ENCODE measurements around the gene CCDC30.

Gene CCDC30

DNA sequence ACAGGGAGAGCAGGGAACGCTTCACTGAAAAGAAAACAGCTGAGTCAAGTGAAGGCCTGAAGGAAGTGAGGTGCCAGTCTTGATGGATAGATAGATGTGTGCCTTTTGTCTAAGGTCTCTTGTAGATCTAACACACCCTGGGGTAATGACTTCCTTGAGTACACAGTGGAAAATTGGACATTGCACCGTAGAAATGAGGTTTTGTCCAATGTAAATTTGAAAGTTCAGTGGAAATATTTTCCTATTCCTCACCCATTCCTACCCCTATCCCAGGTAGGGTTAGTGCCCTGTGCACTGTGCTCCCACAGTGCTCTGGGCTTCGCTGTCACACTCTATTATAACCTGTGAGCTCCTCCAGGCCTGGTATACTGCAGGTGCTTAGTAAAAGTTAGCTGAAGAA lies 31.6 kb upstream of the CCDC30 start:
- Histone ChIP-seq H3K27me3 (ENCODE audit: insufficient read depth, insufficient read length) (no peaks in the 10 kb centered on the region), H3K4me1 (ENCODE audit: insufficient read depth, insufficient read length) (peaks cover 6% of the 10 kb centered on the region), H3K9ac (ENCODE audit: insufficient read length, low read depth) (no peak overlapping the region), H3K36me3 (ENCODE audit: insufficient read depth, insufficient read length, low read length) (no peaks in the 10 kb centered on the region), H3K4me3 (ENCODE audit: insufficient read length, low read depth) (no peak overlapping the region), H3K9me3 (ENCODE audit: insufficient read depth, low read length) (no peaks in the 10 kb centered on the region)
- no peak for DNase-seq (ENCODE audit: low read depth, low spot score)
- TF ChIP-seq ZNF274 (IDR thresholded peaks at IDR 0.05; ENCODE audit: low read depth, low read length) (no peak), YY1 (IDR thresholded peaks at IDR 0.05; ENCODE audit: insufficient read depth, insufficient read length) (no peak), SUZ12 (IDR thresholded peaks at IDR 0.05; ENCODE audit: extremely low read depth, insufficient read depth, insufficient read length) (no peak)

DNA sequence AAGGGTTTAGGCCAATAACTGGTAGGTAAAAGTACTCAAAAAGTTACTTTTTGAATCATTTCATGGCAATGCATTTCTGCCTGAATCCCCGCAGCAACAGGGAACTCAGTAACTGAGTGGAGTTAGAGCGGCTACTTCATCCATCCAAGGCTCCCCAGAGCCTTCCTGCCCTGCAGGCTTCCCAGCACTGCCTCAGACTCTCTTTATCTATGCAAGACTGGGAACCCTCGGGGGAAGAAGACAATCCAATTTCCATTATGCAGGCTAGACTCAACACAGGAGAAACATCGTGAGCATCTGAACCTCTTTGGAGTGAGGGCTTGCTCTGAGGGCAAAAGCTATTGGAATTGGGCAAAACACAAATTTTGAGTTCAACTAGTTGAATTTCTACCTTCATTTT lies 30.4 kb upstream of the CCDC30 start:
- H3K9ac ChIP-seq (ENCODE audit: insufficient read length, low read depth) = no peak overlapping the region
- H3K36me3 ChIP-seq (ENCODE audit: insufficient read depth, insufficient read length, low read length) = no peaks in the 10 kb centered on the region

DNA sequence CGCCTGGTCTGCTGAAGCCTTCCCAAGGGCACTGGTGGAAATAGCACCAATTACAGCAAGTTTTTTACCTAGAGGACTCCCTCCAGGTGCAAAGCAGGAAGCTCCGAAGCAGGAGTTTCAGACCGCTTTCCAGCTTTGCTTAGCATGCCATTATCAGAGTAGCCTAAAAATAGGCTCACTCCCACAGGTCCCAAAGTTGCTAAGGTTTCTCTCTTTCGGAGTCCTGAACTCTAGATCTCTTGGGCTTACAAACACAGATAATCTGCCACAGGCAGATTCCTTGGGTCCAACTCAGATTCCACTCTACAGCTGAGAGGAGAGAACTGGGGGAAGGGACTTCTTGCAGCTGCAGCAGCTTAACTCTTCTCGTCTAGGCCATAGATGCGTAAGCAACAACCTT lies 29.7 kb upstream of the CCDC30 start:
- H3K27me3 ChIP-seq (ENCODE audit: insufficient read depth, insufficient read length) = no peaks in the 10 kb centered on the region
- no peak for DNase-seq (ENCODE audit: low read depth, low spot score)
- H3K4me1 ChIP-seq (ENCODE audit: insufficient read depth, insufficient read length) = peaks cover 6% of the 10 kb centered on the region
- TF ChIP-seq ZNF274 (IDR thresholded peaks at IDR 0.05; ENCODE audit: low read depth, low read length) (no peak), YY1 (IDR thresholded peaks at IDR 0.05; ENCODE audit: insufficient read depth, insufficient read length) (no peak), SUZ12 (IDR thresholded peaks at IDR 0.05; ENCODE audit: extremely low read depth, insufficient read depth, insufficient read length) (no peak)
- H3K36me3 ChIP-seq (ENCODE audit: insufficient read depth, insufficient read length, low read length) = no peaks in the 10 kb centered on the region
- no peak overlapping the region for H3K4me3 ChIP-seq (ENCODE audit: insufficient read length, low read depth)
- no peaks in the 10 kb centered on the region for H3K9me3 ChIP-seq (ENCODE audit: insufficient read depth, low read length)
- no peak overlapping the region for H3K9ac ChIP-seq (ENCODE audit: insufficient read length, low read depth)

More for the DNA sequence above, 30.4 kb upstream of the CCDC30 start:
- TF ChIP-seq ZNF274 (IDR thresholded peaks at IDR 0.05; ENCODE audit: low read depth, low read length) (no peak), SUZ12 (IDR thresholded peaks at IDR 0.05; ENCODE audit: extremely low read depth, insufficient read depth, insufficient read length) (no peak), YY1 (IDR thresholded peaks at IDR 0.05; ENCODE audit: insufficient read depth, insufficient read length) (no peak)
- peaks cover 6% of the 10 kb centered on the region for H3K4me1 ChIP-seq (ENCODE audit: insufficient read depth, insufficient read length)
- DNase-seq (ENCODE audit: low read depth, low spot score) = no peak
- H3K4me3 ChIP-seq (ENCODE audit: insufficient read length, low read depth) = no peak overlapping the region
- no peaks in the 10 kb centered on the region for H3K27me3 ChIP-seq (ENCODE audit: insufficient read depth, insufficient read length)
- H3K9me3 ChIP-seq (ENCODE audit: insufficient read depth, low read length) = no peaks in the 10 kb centered on the region

DNA sequence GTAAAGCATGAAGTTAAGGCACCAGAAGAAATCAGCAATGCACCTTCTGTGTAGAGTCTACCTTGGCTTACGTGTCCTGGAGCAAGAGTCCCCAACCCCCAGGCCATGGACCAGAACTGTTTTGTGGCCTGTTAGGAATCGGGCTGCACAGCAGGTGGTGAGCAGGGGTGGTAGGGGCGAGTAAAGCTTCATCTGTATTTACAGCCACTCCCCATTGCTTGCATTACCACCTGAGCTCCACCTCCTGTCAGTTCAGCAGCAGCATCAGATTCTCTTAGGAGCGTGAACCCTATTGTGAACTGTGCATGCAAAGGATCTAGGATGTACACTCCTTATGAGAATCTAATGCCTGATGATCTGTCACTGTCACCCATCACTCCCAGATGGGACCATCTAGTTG lies 28.7 kb upstream of the CCDC30 start:
- Histone ChIP-seq H3K9me3 (ENCODE audit: insufficient read depth, low read length) (no peaks in the 10 kb centered on the region), H3K9ac (ENCODE audit: insufficient read length, low read depth) (no peak overlapping the region), H3K4me3 (ENCODE audit: insufficient read length, low read depth) (no peak overlapping the region), H3K36me3 (ENCODE audit: insufficient read depth, insufficient read length, low read length) (no peaks in the 10 kb centered on the region), H3K4me1 (ENCODE audit: insufficient read depth, insufficient read length) (peaks cover 6% of the 10 kb centered on the region), H3K27me3 (ENCODE audit: insufficient read depth, insufficient read length) (no peaks in the 10 kb centered on the region)
- no peak for DNase-seq (ENCODE audit: low read depth, low spot score)
- TF ChIP-seq ZNF274 (IDR thresholded peaks at IDR 0.05; ENCODE audit: low read depth, low read length) (no peak), YY1 (IDR thresholded peaks at IDR 0.05; ENCODE audit: insufficient read depth, insufficient read length) (no peak), SUZ12 (IDR thresholded peaks at IDR 0.05; ENCODE audit: extremely low read depth, insufficient read depth, insufficient read length) (no peak)

DNA sequence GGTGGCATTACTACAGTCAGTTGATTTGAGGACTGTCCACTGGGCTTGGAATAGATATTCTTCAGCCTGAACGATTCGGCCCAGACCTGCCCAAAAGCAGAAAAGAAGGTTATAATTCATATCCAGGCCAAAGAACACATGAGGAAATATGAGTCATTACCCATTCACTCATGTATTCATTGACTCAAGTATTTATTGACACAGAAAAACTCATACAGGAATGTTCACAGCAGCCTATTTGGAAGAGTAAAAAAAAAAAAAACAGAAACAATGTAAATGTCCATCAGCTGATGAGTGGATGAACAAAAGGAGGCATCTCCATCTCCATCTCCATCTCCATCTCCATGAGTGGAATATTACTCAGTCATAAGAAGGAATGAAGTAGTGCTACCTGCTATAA lies 23.1 kb upstream of the CCDC30 start:
- TF ChIP-seq SUZ12 (IDR thresholded peaks at IDR 0.05; ENCODE audit: extremely low read depth, insufficient read depth, insufficient read length) (no peak), ZNF274 (IDR thresholded peaks at IDR 0.05; ENCODE audit: low read depth, low read length) (no peak), YY1 (IDR thresholded peaks at IDR 0.05; ENCODE audit: insufficient read depth, insufficient read length) (no peak)
- Histone ChIP-seq H3K9me3 (ENCODE audit: insufficient read depth, low read length) (no peaks in the 10 kb centered on the region), H3K36me3 (ENCODE audit: insufficient read depth, insufficient read length, low read length) (no peaks in the 10 kb centered on the region), H3K9ac (ENCODE audit: insufficient read length, low read depth) (no peak overlapping the region), H3K4me1 (ENCODE audit: insufficient read depth, insufficient read length) (no peaks in the 10 kb centered on the region), H3K4me3 (ENCODE audit: insufficient read length, low read depth) (no peak overlapping the region), H3K27me3 (ENCODE audit: insufficient read depth, insufficient read length) (no peaks in the 10 kb centered on the region)
- DNase-seq (ENCODE audit: low read depth, low spot score) = no peak

DNA sequence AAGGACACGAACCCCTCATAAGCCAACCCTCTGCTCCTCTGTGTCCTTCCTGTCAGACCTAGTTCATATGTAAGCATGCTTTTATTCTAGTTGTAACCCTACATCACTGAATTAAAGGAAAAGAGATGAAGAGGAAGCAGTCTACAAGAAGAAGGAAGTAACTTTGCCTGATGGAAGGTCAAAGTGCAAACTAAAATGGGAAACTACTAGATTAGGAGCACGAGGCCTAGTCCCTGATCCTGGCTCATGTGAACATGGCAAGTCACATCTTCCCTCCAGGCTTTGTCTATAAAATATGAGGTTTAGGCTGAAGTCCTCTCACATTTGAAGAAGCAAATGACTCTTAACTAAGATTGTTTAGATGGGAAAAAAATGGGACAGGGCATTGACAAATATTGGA lies 20.4 kb upstream of the CCDC30 start:
- Histone ChIP-seq H3K36me3 (ENCODE audit: insufficient read depth, insufficient read length, low read length) (no peaks in the 10 kb centered on the region), H3K4me3 (ENCODE audit: insufficient read length, low read depth) (no peak overlapping the region), H3K27me3 (ENCODE audit: insufficient read depth, insufficient read length) (no peaks in the 10 kb centered on the region), H3K9me3 (ENCODE audit: insufficient read depth, low read length) (no peaks in the 10 kb centered on the region), H3K4me1 (ENCODE audit: insufficient read depth, insufficient read length) (no peaks in the 10 kb centered on the region), H3K9ac (ENCODE audit: insufficient read length, low read depth) (no peak overlapping the region)
- DNase-seq (ENCODE audit: low read depth, low spot score) = no peak
- TF ChIP-seq YY1 (IDR thresholded peaks at IDR 0.05; ENCODE audit: insufficient read depth, insufficient read length) (no peak), SUZ12 (IDR thresholded peaks at IDR 0.05; ENCODE audit: extremely low read depth, insufficient read depth, insufficient read length) (no peak), ZNF274 (IDR thresholded peaks at IDR 0.05; ENCODE audit: low read depth, low read length) (no peak)

DNA sequence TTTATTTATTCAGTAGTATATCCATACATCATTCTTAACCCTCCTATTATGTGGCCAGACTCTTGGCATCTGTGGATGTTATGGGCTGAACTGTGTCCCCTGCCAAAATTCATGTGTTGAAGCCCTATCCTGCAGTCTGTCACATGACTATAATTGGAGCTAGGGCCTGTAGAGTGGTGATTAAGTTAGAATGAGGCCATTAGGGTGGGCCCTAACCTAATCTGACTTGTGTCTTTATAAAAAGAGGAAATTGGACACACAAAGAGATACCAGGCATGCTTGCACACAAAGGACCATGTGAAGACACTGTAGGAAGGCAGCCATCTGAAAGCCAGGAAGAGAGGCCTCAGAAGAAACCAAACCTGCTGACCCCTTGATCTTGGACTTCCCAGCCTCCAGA lies 13.8 kb upstream of the CCDC30 start:
- Histone ChIP-seq H3K4me1 (ENCODE audit: insufficient read depth, insufficient read length) (no peaks in the 10 kb centered on the region), H3K36me3 (ENCODE audit: insufficient read depth, insufficient read length, low read length) (no peaks in the 10 kb centered on the region), H3K9me3 (ENCODE audit: insufficient read depth, low read length) (peaks cover 3% of the 10 kb centered on the region; the same call in 1 of the 2 replicates), H3K4me3 (ENCODE audit: insufficient read length, low read depth) (no peak overlapping the region), H3K27me3 (ENCODE audit: insufficient read depth, insufficient read length) (no peaks in the 10 kb centered on the region), H3K9ac (ENCODE audit: insufficient read length, low read depth) (no peak overlapping the region)
- no peak for TF ChIP-seq YY1 (IDR thresholded peaks at IDR 0.05; ENCODE audit: insufficient read depth, insufficient read length)
- TF ChIP-seq SUZ12 (IDR thresholded peaks at IDR 0.05; ENCODE audit: extremely low read depth, insufficient read depth, insufficient read length) = no peak
- TF ChIP-seq ZNF274 (IDR thresholded peaks at IDR 0.05; ENCODE audit: low read depth, low read length) = no peak
- DNase-seq (ENCODE audit: low read depth, low spot score) = no peak

Data from NT2/D1 (cell line).